GM13977 (cell line): ENCODE measurements around the gene CYFIP2.

Experiments used
- DNase-seq: peaks from one replicate; pipeline ENCODE4 v3.0.0; 2012; ENCODE audit warnings: low spot score
- in situ Hi-C: fragments of 300-500 bp; cut with MboI; formaldehyde crosslinking; loops from one replicate; pipeline ENCODE4 v1.12.0; 2022; ENCODE audit warnings: low sequenced_read_pairs, low pct_unique_long_range_greater_than_20kb, mixed read lengths, inconsistent platforms; ENCODE audit not compliant: unreplicated experiment
- TF ChIP-seq, protein P1 (sequence below): IDR thresholded peaks from 2 replicates; pipeline ENCODE4 v1.5.1; 2012; ENCODE audit warnings: mild to moderate bottlenecking, control low read depth; ENCODE audit not compliant: insufficient read depth; ENCODE audit errors: extremely low read depth, missing control alignments

CYFIP2 gene

GRCh38 chr5:157388111-157388710 lies 122.3 kb downstream of the CYFIP2 start:
- DNase-seq = no peak
- in situ Hi-C loops = no loop called here
- TF ChIP-seq, protein P1, sequence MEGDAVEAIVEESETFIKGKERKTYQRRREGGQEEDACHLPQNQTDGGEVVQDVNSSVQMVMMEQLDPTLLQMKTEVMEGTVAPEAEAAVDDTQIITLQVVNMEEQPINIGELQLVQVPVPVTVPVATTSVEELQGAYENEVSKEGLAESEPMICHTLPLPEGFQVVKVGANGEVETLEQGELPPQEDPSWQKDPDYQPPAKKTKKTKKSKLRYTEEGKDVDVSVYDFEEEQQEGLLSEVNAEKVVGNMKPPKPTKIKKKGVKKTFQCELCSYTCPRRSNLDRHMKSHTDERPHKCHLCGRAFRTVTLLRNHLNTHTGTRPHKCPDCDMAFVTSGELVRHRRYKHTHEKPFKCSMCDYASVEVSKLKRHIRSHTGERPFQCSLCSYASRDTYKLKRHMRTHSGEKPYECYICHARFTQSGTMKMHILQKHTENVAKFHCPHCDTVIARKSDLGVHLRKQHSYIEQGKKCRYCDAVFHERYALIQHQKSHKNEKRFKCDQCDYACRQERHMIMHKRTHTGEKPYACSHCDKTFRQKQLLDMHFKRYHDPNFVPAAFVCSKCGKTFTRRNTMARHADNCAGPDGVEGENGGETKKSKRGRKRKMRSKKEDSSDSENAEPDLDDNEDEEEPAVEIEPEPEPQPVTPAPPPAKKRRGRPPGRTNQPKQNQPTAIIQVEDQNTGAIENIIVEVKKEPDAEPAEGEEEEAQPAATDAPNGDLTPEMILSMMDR = no peak

GRCh38 chr5:157389103-157389502 lies 123.2 kb downstream of the CYFIP2 start:
- TF ChIP-seq, protein P1 = no peak
- no peak for DNase-seq
- in situ Hi-C loops = no loop called here

GRCh38 chr5:157390133-157390532 lies 124.2 kb downstream of the CYFIP2 start:
- in situ Hi-C loops = no loop called here
- no peak for DNase-seq
- TF ChIP-seq, protein P1 = no peak

- in situ Hi-C loops = no loop called here
- DNase-seq = no peak
- TF ChIP-seq, protein P1 = no peak
These were observed 124.8 kb downstream of the CYFIP2 start for GRCh38 chr5:157390551-157391297.

- in situ Hi-C loops = no loop called here
- no peak for DNase-seq
- TF ChIP-seq, protein P1 = no peak
These were observed 132.4 kb downstream of the CYFIP2 start for GRCh38 chr5:157398305-157398704.

DNA sequence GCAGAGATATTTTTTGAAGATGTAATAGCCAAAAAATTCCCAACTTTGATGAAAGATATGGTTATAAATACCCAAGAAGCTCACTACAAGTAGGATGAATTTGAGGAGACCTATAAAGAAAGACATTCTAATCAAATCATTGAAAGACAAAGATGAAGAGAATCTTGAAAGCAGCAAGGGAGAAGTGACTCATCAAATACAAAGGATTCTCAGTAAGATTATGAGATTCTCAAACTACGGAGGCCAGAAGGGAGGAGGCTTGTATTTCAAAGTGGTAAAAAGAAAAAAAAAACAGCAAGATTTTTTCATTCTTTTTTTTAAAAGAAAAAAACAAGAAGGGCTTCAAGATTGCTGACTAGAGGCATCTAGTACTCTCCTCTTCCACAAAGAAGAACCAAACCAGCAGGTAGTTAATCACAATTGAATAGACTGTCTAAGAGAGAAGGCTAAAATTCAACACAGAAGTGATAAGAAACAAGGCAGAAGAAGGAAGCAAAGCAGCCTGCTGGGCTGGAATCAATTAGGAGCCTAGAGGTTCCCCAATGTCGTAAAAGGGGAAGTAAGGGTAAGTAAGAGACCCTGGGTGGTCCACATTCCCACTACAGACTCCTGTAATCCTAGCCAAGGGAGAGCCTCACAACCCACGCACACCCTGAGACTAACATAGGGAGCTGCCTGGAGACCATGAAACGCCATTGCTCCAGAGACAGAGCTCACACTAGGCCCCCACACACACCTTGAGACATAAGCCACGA lies 135.0 kb downstream of the CYFIP2 start:
- in situ Hi-C loops = no loop called here
- TF ChIP-seq, protein P1 = no peak

More for the DNA sequence above, 135.0 kb downstream of the CYFIP2 start:
- DNase-seq = no peak
